Fibroblast of skin of scalp (primary cell): ENCODE data around the gene EPC1.
"Not testable (repeated sequence)": the region's sequence is repeated elsewhere in the genome, so short reads cannot be mapped to it uniquely, and the experiment has no call there.

Source experiments
- DNase-seq: peaks from one replicate; pipeline ENCODE4 v3.0.0-alpha.2; 2013

EPC1 gene

DNA sequence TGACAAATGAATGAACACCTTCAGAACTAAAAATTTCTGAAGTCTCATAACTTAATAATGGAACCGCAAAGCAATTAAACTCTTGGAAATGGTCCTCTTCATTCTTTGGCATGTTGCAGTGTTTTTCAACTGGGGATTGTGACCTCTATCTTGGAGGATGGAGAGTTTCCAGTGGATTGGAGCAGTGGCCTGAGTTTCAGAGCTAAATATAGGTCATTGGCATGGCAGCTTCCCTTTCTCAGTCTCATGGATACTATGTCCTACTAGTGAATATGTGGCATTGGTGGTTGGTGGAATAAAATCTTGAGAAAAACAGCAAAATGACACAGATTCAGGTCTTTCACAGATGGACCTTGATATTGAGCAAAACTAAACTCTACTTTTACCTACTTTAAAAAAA lies 24.1 kb upstream of the EPC1 start:
- DNase-seq: no peak

- peak; percentile 64 for DNase-seq
Measured at GRCh38 chr10:32367793-32368453, 21.0 kb upstream of the EPC1 start.

DNA sequence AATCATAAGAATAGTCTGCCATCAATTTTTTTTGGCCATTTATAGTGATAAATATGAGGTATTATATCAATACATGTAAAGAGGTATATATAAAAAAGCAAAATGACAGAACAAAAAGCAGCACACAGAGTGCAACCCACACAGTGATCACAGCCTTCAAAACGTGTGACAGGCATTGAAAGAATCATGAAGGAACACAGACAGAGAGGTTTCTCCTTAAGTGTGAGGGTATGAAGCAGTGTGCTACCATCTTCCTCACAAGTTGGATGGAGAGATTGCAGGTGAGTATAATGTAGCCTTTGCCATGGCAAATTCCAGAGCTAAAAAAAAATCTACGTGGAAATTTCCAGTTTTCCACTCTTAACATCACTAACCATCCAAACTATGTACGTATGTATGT lies 19.6 kb upstream of the EPC1 start:
- no peak for DNase-seq

GRCh38 chr10:32366111-32366510 lies 19.2 kb upstream of the EPC1 start:
- DNase-seq: no peak

GRCh38 chr10:32365404-32365803 lies 18.4 kb upstream of the EPC1 start:
- DNase-seq: not testable (repeated sequence)

- no peak for DNase-seq
Measured at GRCh38 chr10:32362571-32362970, 15.6 kb upstream of the EPC1 start.

DNA sequence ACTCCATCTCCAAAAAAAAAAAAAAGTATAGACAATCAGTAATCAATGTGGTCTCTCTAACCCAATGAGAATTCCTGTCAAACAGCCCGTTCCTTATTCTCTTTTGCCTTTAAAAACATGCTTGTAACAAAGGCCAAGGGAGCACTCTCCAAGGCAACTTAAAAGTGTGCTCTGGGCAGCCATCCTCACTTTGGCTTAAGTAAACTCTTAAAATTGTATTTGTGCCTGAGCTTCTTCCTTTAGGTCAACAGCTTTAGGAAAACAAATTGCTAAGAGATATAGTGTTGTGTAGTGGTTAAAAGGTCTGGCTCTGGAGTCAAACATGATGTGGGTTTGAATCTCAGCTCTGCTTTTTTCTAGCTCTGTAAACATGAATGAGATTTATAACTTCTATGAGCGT lies 13.9 kb upstream of the EPC1 start:
- DNase-seq: no peak

DNA sequence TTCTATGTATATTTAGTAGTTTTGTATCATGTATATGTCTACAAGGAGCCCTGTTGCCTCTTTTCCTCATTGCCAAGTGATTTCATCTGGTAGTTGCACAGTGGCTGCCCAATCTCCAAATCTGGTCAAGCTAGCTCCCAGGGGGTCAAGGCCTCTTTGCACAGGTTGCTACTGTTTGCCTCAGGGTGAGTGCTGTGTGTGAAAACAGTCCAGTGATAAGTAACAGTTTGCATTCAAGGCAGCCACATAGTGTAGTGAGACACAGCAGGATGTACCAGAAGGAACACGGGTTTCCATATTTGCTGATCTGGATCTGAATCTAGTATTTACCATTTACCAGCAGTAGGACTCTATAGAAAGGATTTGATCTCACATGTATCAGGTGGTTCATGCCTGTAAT lies 13.3 kb upstream of the EPC1 start:
- no peak for DNase-seq

- DNase-seq: no peak
Measured at GRCh38 chr10:32357056-32357735, 10.2 kb upstream of the EPC1 start.

- DNase-seq: not testable (repeated sequence)
Measured at GRCh38 chr10:32354690-32355089, 7.7 kb upstream of the EPC1 start.

GRCh38 chr10:32350811-32351350 lies 3.9 kb upstream of the EPC1 start:
- DNase-seq: no peak

- no peak for DNase-seq
Measured at GRCh38 chr10:32349968-32350738, 3.2 kb upstream of the EPC1 start.

DNA sequence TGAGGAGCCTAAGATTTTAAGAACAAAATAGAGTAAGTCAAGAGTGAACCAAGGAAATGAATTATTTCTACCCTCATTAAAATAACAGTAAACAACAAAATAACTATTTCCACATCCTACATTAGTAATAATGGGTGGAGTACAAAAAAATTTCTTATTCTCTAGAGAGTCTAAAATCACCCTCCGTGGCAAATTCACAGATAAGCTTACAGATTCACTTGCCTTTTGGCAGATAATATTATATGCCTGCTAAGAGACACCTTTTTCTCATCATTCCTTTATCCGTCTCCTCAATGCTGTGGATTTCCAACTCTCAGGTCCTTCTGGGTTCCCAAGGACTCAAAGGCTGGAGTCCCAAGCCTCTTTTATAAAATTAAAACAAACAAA lies 2.2 kb upstream of the EPC1 start:
- DNase-seq: no peak

- DNase-seq: no peak
Measured at GRCh38 chr10:32348297-32349198, 1.6 kb upstream of the EPC1 start.

DNA sequence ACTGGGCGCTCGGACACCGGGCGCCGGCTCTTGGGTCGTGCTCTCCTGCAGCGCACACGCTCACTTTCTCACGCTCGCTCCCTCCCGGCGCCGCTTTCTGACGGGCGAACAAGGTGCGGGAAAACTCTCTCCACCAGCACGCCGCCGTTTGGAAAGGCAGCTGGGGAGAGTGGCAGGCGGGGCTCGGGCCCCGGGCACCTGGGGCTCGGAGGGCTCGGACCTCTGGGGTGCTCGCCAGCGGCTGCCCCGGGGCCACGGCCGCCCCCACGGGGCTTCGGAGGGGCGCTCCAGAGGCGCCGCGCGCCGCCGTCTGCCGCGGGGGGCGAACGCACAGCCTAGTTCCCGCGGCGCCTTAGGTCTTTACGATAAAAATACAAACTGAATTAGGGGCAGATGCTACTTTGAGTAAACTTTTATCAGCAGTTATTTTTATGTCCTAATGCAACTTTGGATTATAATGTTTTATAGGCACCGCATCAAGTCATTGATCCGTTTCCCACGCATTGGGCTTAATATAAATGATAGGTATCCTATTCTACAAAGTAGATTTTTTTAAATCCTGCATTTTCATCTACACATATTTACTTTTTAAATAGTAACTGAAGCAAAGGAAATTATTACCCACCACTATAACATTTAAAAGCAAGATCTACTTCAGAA lies 535 bp upstream of the EPC1 start:
- DNase-seq: no peak

DNA sequence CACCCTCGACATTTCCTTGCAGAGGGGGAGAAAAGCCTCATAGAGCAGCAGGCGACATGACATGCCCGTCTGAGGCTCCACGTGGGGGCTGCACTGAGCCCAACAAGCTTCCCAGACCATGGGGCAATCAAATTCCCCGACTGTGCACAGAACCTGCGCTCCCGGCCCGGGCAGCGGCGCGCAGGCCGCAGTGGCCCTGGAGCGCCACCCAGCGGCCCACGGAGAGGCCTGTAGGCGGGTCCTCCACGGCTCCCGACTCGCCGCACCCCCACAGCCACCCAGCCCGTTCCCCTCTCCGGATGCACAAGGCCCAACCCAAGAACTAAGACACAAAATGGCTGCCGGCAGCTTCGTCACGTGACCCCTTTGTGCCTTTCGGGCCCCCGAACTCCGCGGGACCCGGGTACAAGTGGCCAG lies 816 bp downstream of the EPC1 start:
- DNase-seq: peak; percentile 97

GRCh38 chr10:32341596-32341995 lies 5.4 kb downstream of the EPC1 start:
- no peak for DNase-seq

GRCh38 chr10:32340596-32341180 lies 6.3 kb downstream of the EPC1 start:
- DNase-seq: no peak

GRCh38 chr10:32338262-32338661 lies 8.7 kb downstream of the EPC1 start:
- no peak for DNase-seq

- DNase-seq: no peak
Measured at GRCh38 chr10:32337350-32337749, 9.6 kb downstream of the EPC1 start.

- DNase-seq: no peak
Measured at GRCh38 chr10:32333849-32334248, 13.1 kb downstream of the EPC1 start.
